Activated CD4-positive, alpha-beta memory T cell treated with anti-CD3 and anti-CD28 coated beads for 36 hours (primary cell): ENCODE data around the gene SLC2A8. TPM values are rescaled to one million over a fixed set of nuclear protein-coding genes. Genes with fewer than 3 reads are reported as not detected.

Experiments
- CTCF ChIA-PET: fragments of 350-600 bp; sonication (Branson Sonifier 250); formaldehyde crosslinking; loops from one replicate; lab custom pipeline; 2021; ENCODE audit warnings: antibody characterized with exemption, inconsistent platforms; lab: Charles Lee
- POLR2A ChIA-PET: fragments of 350-600 bp; sonication (Branson Sonifier 250); formaldehyde crosslinking; loops from one replicate; lab custom pipeline; 2021; ENCODE audit warnings: antibody characterized with exemption; lab: Charles Lee
- DNase-seq: peaks from one replicate; pipeline ENCODE4 v3.0.0-alpha.2; 2020
- H3K27ac Mint-ChIP-seq: one replicate; pipeline ENCODE4 v1.8.0; 2021; ENCODE audit warnings: mixed read lengths
- H3K27me3 Mint-ChIP-seq: one replicate; pipeline ENCODE4 v1.8.0; 2021; ENCODE audit warnings: mixed read lengths
- H3K36me3 Mint-ChIP-seq: one replicate; pipeline ENCODE4 v1.8.0; 2021; ENCODE audit warnings: mixed read lengths
- H3K4me1 Mint-ChIP-seq: one replicate; pipeline ENCODE4 v1.8.0; 2021; ENCODE audit warnings: low read depth, mixed read lengths
- H3K4me3 Mint-ChIP-seq: one replicate; pipeline ENCODE4 v1.8.0; 2021; ENCODE audit warnings: mild to moderate bottlenecking, mixed read lengths
- H3K9me3 Mint-ChIP-seq: one replicate; pipeline ENCODE4 v1.8.0; 2021; ENCODE audit warnings: mixed read lengths
- intact Hi-C: fragments of 100-400 bp; cut with micrococcal nuclease; formaldehyde crosslinking; loops from one replicate; pipeline ENCODE4 v1.15.1; 2023
- total RNA-seq, 2 experiments: library from RNA; stranded (reverse); gene quantifications; one replicate each; pipeline ENCODE4 v1.2.3, GENCODE V29; 2021

SLC2A8 gene
- total RNA-seq, 2 experiments from 2014 or later: 3.2 to 4.6 TPM

DNA sequence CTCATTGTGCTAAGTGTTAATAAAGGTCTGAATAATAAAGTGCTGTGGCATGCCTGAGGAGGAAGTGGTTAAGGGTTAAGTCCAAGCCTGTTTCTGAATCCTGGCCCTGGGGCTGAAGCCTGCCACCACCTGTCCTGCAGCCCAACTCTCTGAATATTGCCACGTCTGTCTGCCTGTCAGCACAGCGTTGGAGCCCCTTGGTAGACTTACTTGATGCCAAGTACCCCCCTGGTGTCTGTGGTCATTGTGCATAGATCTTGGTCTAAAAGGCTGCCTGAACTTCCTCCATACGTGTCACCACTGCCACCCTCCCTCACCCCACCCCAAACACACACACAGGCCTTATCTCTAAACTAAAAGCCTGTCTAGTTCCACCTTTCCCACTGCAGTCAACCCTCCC lies 35.4 kb upstream of the SLC2A8 start:
- Mint-ChIP-seq H3K27me3 (peaks cover 3% of the 10 kb centered on the region), H3K9me3 (no peaks in the 10 kb centered on the region), H3K4me3 (no peak overlapping the region), H3K36me3 (no peaks in the 10 kb centered on the region), H3K27ac (no peak overlapping the region), H3K4me1 (no peaks in the 10 kb centered on the region)
- ChIA-PET CTCF (no interaction called here), POLR2A (no interaction called here)
- intact Hi-C loops: no loop called here
- DNase-seq: no peak

DNA sequence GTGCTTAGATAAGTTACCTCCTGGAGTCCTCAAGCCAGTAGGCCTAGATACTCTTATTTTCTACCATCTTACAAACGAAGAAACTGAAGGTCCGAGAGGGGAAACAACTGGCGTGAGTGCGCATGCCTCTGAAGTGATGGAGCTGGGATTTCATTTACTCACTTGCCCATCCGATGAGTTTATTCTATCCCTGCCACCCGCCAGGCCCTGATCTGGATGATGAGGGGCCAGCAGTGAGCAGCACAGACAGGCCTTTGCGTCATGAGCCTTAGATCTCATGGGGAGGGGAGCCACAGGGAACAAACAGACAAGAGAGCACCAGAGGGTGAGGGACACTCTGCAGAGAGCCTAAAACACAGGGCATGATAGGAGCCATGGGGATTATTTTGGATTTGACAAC lies 34.1 kb upstream of the SLC2A8 start:
- no peak for DNase-seq
- peaks cover 7% of the 10 kb centered on the region for H3K27me3 Mint-ChIP-seq
- no peaks in the 10 kb centered on the region for H3K36me3 Mint-ChIP-seq
- H3K4me3 Mint-ChIP-seq: no peak overlapping the region
- H3K27ac Mint-ChIP-seq: no peak overlapping the region
- POLR2A ChIA-PET: no interaction called here
- intact Hi-C loops: no loop called here
- CTCF ChIA-PET: no interaction called here
- no peaks in the 10 kb centered on the region for H3K4me1 Mint-ChIP-seq
- H3K9me3 Mint-ChIP-seq: no peaks in the 10 kb centered on the region

- Mint-ChIP-seq H3K4me1 (no peaks in the 10 kb centered on the region), H3K4me3 (no peak overlapping the region), H3K36me3 (no peaks in the 10 kb centered on the region), H3K27me3 (peaks cover 25% of the 10 kb centered on the region), H3K27ac (no peak overlapping the region), H3K9me3 (no peaks in the 10 kb centered on the region)
- DNase-seq: no peak
- intact Hi-C loops: no loop called here
- ChIA-PET CTCF (no interaction called here), POLR2A (no interaction called here)
Observed at GRCh38 chr9:127365461-127365860, 31.5 kb upstream of the SLC2A8 start.

- Mint-ChIP-seq H3K4me3 (no peak overlapping the region), H3K27me3 (peaks cover 34% of the 10 kb centered on the region), H3K9me3 (no peaks in the 10 kb centered on the region), H3K4me1 (no peaks in the 10 kb centered on the region), H3K36me3 (no peaks in the 10 kb centered on the region), H3K27ac (no peak overlapping the region)
- ChIA-PET CTCF (no interaction called here), POLR2A (no interaction called here)
- intact Hi-C loops: no loop called here
- DNase-seq: no peak
Observed at GRCh38 chr9:127366594-127366993, 30.4 kb upstream of the SLC2A8 start.

GRCh38 chr9:127368852-127369402 lies 28.0 kb upstream of the SLC2A8 start:
- ChIA-PET POLR2A (no interaction called here), CTCF (no interaction called here)
- Mint-ChIP-seq H3K27me3 (peaks cover 46% of the 10 kb centered on the region), H3K4me1 (no peaks in the 10 kb centered on the region), H3K27ac (no peak overlapping the region), H3K4me3 (no peak overlapping the region), H3K9me3 (no peaks in the 10 kb centered on the region), H3K36me3 (no peaks in the 10 kb centered on the region)
- intact Hi-C loops: no loop called here
- no peak for DNase-seq

DNA sequence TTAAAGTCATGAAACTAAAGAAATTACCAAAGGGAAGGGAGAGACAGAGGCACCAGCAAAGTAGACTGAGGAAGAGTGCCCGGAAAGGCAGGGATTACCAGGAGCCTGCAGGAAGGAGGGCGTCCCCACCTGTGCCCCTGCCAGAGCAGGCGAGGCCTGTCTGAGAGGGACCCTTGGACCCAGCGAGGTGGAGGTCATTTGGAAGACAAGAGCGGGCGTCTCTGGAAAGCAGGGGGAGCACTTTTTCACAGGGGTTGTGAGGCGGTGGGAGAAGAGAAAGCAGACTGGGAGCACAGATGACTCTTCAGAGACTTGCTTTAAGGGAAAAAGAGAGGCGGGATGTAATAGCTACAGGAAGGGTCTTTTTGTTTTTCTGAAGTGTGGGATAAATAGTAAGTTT lies 27.5 kb upstream of the SLC2A8 start:
- intact Hi-C loops: no loop called here
- peaks cover 47% of the 10 kb centered on the region for H3K27me3 Mint-ChIP-seq
- no peak for DNase-seq
- no peaks in the 10 kb centered on the region for H3K36me3 Mint-ChIP-seq
- ChIA-PET POLR2A (no interaction called here), CTCF (no interaction called here)
- no peaks in the 10 kb centered on the region for H3K9me3 Mint-ChIP-seq
- no peak overlapping the region for H3K4me3 Mint-ChIP-seq
- no peak overlapping the region for H3K27ac Mint-ChIP-seq
- H3K4me1 Mint-ChIP-seq: no peaks in the 10 kb centered on the region

DNA sequence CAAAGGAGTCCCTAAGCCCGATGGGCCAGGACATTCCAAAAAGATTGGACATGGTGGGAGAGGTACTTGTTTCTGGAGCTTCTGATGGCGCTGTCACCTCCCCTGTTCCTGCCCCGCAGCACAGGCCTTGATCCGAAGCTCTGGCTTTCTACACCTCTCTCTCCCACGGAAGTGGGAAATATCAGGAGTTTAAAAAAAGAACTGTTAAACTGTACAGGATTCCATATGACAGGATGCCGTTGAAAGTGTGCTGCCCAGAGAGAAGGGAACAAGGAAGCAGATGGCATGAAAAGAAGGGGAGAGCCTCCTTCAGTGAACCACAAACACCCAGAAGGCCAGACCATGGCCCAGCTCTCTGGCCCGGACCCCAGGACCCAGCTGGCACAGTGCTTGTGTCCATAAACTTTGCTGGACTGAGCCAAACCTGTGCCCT lies 26.8 kb upstream of the SLC2A8 start:
- intact Hi-C loops: no loop called here
- Mint-ChIP-seq H3K4me1 (no peaks in the 10 kb centered on the region), H3K36me3 (no peaks in the 10 kb centered on the region), H3K27me3 (peaks cover 51% of the 10 kb centered on the region), H3K4me3 (no peak overlapping the region), H3K27ac (no peak overlapping the region), H3K9me3 (no peaks in the 10 kb centered on the region)
- POLR2A ChIA-PET: no interaction called here
- CTCF ChIA-PET: no interaction called here
- DNase-seq: no peak

- no peak for DNase-seq
- CTCF ChIA-PET: no interaction called here
- POLR2A ChIA-PET: no interaction called here
- Mint-ChIP-seq H3K27ac (no peak overlapping the region), H3K4me1 (no peaks in the 10 kb centered on the region), H3K4me3 (no peak overlapping the region), H3K36me3 (no peaks in the 10 kb centered on the region), H3K27me3 (peaks cover 58% of the 10 kb centered on the region), H3K9me3 (no peaks in the 10 kb centered on the region)
- intact Hi-C loops: no loop called here
Observed at GRCh38 chr9:127370672-127371648, 26.0 kb upstream of the SLC2A8 start.

GRCh38 chr9:127380479-127380878 lies 16.5 kb upstream of the SLC2A8 start:
- Mint-ChIP-seq H3K4me3 (no peak overlapping the region), H3K9me3 (peaks cover 8% of the 10 kb centered on the region), H3K36me3 (peaks cover 3% of the 10 kb centered on the region), H3K27me3 (peaks cover 54% of the 10 kb centered on the region), H3K4me1 (no peaks in the 10 kb centered on the region), H3K27ac (no peak overlapping the region)
- no peak for DNase-seq
- intact Hi-C loops: no loop called here
- ChIA-PET CTCF (no interaction called here), POLR2A (no interaction called here)

GRCh38 chr9:127382541-127382940 lies 14.4 kb upstream of the SLC2A8 start:
- Mint-ChIP-seq H3K4me1 (peaks cover 3% of the 10 kb centered on the region), H3K27me3 (peaks cover 60% of the 10 kb centered on the region), H3K36me3 (peaks cover 3% of the 10 kb centered on the region), H3K9me3 (peaks cover 8% of the 10 kb centered on the region), H3K27ac (no peak overlapping the region), H3K4me3 (no peak overlapping the region)
- CTCF ChIA-PET: no interaction called here
- DNase-seq: no peak
- POLR2A ChIA-PET: no interaction called here
- intact Hi-C loops: no loop called here

GRCh38 chr9:127384016-127384730 lies 12.8 kb upstream of the SLC2A8 start:
- Mint-ChIP-seq H3K27ac (no peak overlapping the region), H3K4me1 (peaks cover 18% of the 10 kb centered on the region), H3K9me3 (peaks cover 3% of the 10 kb centered on the region), H3K36me3 (peaks cover 3% of the 10 kb centered on the region), H3K27me3 (peaks cover 55% of the 10 kb centered on the region), H3K4me3 (no peak overlapping the region)
- CTCF ChIA-PET: interaction anchor here (0.6 to 1.2 kb wide), 2 partner anchors 545 to 985 kb away, joined by 3 read pairs; no protein-coding TSS in a partner anchor
- intact Hi-C loops: no loop called here
- DNase-seq: no peak
- POLR2A ChIA-PET: no interaction called here

DNA sequence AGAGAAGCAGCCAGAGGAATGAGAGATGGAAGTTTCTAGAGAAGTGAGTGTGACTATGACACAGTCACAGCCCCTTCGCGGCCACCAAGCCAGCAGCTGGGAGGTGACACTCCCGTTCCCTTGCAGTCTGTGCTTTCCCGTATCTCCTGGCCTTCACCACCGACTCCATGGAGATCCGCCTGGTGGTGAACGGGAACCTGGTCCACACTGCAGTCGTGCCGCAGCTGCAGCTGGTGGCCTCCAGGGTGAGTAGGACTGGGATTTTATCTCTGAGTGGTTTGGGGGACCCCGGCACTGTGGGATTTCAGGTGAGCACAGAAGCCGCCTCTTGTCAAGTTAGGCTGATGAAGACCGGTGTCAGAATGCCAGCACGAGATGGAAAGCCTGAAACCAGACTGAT lies 12.1 kb upstream of the SLC2A8 start:
- Mint-ChIP-seq H3K4me3 (no peak overlapping the region), H3K4me1 (peaks cover 24% of the 10 kb centered on the region), H3K36me3 (no peaks in the 10 kb centered on the region), H3K27me3 (peaks cover 54% of the 10 kb centered on the region), H3K27ac (no peak overlapping the region), H3K9me3 (no peaks in the 10 kb centered on the region)
- DNase-seq: no peak
- ChIA-PET CTCF (interaction anchor here (0.6 to 1.2 kb wide), 2 partner anchors 546 to 986 kb away, joined by 3 read pairs; no protein-coding TSS in a partner anchor), POLR2A (no interaction called here)
- intact Hi-C loops: no loop called here
